Trophoblast cell (in vitro differentiated cells and primary cell): ENCODE data around the gene NLRX1.
A peak's percentile ranks its signal among the peaks of the same experiment; 100 is the strongest.

Source experiments
- DNase-seq, 2 donors: peaks; one replicate each; pipeline ENCODE4 v3.0.0-alpha.2; 2016
- H2AFZ ChIP-seq: 2 replicates; pipeline ENCODE4 v1.6.1; 2013; ENCODE audit warnings: low read length, moderate library complexity, mild to moderate bottlenecking; ENCODE audit not compliant: insufficient read depth, poor library complexity
- H2AK5ac ChIP-seq: 2 replicates; pipeline ENCODE4 v1.6.1; 2013; ENCODE audit warnings: mild to moderate bottlenecking, low read length
- H2BK120ac ChIP-seq: 2 replicates; pipeline ENCODE4 v1.6.1; 2013; ENCODE audit warnings: low read length, mild to moderate bottlenecking, moderate library complexity; ENCODE audit not compliant: insufficient read depth, poor library complexity
- H2BK12ac ChIP-seq: 2 replicates; pipeline ENCODE4 v1.6.1; 2013; ENCODE audit warnings: mild to moderate bottlenecking, low read length, moderate library complexity
- H2BK5ac ChIP-seq: 2 replicates; pipeline ENCODE4 v1.6.1; 2013; ENCODE audit warnings: low read length, low read depth, moderate library complexity, mild to moderate bottlenecking; ENCODE audit not compliant: poor library complexity
- H3K14ac ChIP-seq: 2 replicates; pipeline ENCODE4 v1.6.1; 2013; ENCODE audit warnings: mild to moderate bottlenecking, low read length
- H3K18ac ChIP-seq: 2 replicates; pipeline ENCODE4 v1.6.1; 2013; ENCODE audit warnings: mild to moderate bottlenecking, low read length
- H3K23ac ChIP-seq: 2 replicates; pipeline ENCODE4 v1.6.1; 2013; ENCODE audit warnings: low read length
- H3K27ac ChIP-seq: 2 replicates; pipeline ENCODE4 v1.5.1; 2013; ENCODE audit warnings: low read depth, mild to moderate bottlenecking, inconsistent platforms, low read length, moderate library complexity
- H3K27me3 ChIP-seq: 2 replicates; pipeline ENCODE4 v1.6.1; 2013; ENCODE audit warnings: inconsistent platforms, mild to moderate bottlenecking, low read length, moderate library complexity; ENCODE audit not compliant: insufficient read depth
- H3K36me3 ChIP-seq, 2 experiments: 1 replicate in 1 of 2; 2 replicates in 1 of 2; pipeline ENCODE4 v1.6.1; 2013; ENCODE audit warnings: low read length in 2 of 2, mild to moderate bottlenecking in 2 of 2, moderate library complexity in 1 of 2; ENCODE audit not compliant: insufficient read depth in 2 of 2, control insufficient read depth in 1 of 2
- H3K4ac ChIP-seq: 2 replicates; pipeline ENCODE4 v1.6.1; 2013; ENCODE audit warnings: low read depth, mild to moderate bottlenecking, low read length, moderate library complexity
- H3K4me1 ChIP-seq, 2 experiments: 1 replicate in 1 of 2; 2 replicates in 1 of 2; pipeline ENCODE4 v1.6.1; 2013; ENCODE audit warnings: low read length in 2 of 2, mild to moderate bottlenecking in 2 of 2, moderate library complexity in 1 of 2; ENCODE audit not compliant: insufficient read depth in 2 of 2, control insufficient read depth in 1 of 2
- H3K4me2 ChIP-seq: 2 replicates; pipeline ENCODE4 v1.6.1; 2013; ENCODE audit warnings: inconsistent platforms, mild to moderate bottlenecking, low read length, moderate library complexity
- H3K4me3 ChIP-seq: 2 replicates; pipeline ENCODE4 v1.5.1; 2013; ENCODE audit warnings: mild to moderate bottlenecking, low read depth, low read length, inconsistent platforms
- H3K79me1 ChIP-seq: one replicate; pipeline ENCODE4 v1.6.1; 2013; ENCODE audit warnings: low read length
- H3K79me2 ChIP-seq: 2 replicates; pipeline ENCODE4 v1.6.1; 2013; ENCODE audit warnings: low read length, mild to moderate bottlenecking; ENCODE audit not compliant: control insufficient read depth, insufficient read depth, poor library complexity
- H3K9ac ChIP-seq: 2 replicates; pipeline ENCODE4 v1.6.1; 2013; ENCODE audit warnings: mild to moderate bottlenecking, low read length
- H3K9me3 ChIP-seq: 2 replicates; pipeline ENCODE4 v1.6.1; 2013; ENCODE audit warnings: low read depth, mild to moderate bottlenecking, control low read depth, inconsistent platforms, low read length; ENCODE audit not compliant: insufficient read depth
- H4K12ac ChIP-seq: 2 replicates; pipeline ENCODE4 v1.6.1; 2013; ENCODE audit warnings: low read depth, mild to moderate bottlenecking, low read length, moderate library complexity
- H4K8ac ChIP-seq: 2 replicates; pipeline ENCODE4 v1.6.1; 2013; ENCODE audit warnings: low read depth, mild to moderate bottlenecking, low read length, moderate library complexity
- H4K91ac ChIP-seq: one replicate; pipeline ENCODE4 v1.6.1; 2013; ENCODE audit warnings: low read depth, mild to moderate bottlenecking, low read length, moderate library complexity
- WGBS: extraction: QIAGEN DNeasy Blood & Tissue Kit; methylation state at CpG from one replicate; pipeline ENCODE4 v1.1.7; 2013; ENCODE audit warnings: missing lambda C conversion rate; ENCODE audit not compliant: insufficient read length, insufficient coverage; ENCODE audit errors: extremely low coverage; 5-methylcytosine and 5-hydroxymethylcytosine counted together

The NLRX1 gene

DNA sequence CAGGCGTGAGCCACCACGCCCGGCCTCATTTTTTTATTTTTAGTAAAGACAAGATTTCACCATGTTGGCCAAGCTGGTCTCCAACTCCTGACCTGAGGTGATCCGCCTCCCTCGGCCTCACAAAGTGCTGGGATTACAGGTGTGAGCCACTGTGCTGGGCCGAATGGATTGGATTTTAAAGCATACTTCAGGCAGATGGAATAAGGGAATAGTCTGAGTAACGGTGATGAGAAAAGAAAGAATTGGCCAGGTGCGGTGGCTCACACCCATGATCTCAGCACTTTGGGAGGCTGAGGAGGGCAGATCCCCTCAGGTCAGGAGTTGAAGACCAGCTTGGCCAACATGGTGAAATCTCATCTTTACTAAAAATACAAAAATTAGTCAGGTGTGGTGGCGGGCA is 35.5 kb downstream of the NLRX1 start:
- peak; percentile 81 to 83 for DNase-seq
- Histone ChIP-seq H3K23ac (no peak overlapping the region), H4K8ac (no peak overlapping the region), H3K9ac (no peak overlapping the region), H3K14ac (no peak overlapping the region), H3K27me3 (no peaks in the 10 kb centered on the region), H3K4me3 (no peak overlapping the region), H3K27ac (no peak overlapping the region), H3K36me3 (no peaks in the 10 kb centered on the region), H2AFZ (no peak overlapping the region), H3K79me2 (peaks cover 12% of the 10 kb centered on the region), H2BK120ac (no peak overlapping the region), H3K9me3 (no peaks in the 10 kb centered on the region), H2BK5ac (no peak overlapping the region), H2BK12ac (no peak overlapping the region), H4K91ac (peak overlapping the region; percentile 11), H3K4me1 (peaks cover 0 to under 1% of the 10 kb centered on the region in 2 experiments), H3K18ac (no peak overlapping the region), H2AK5ac (no peak overlapping the region), H3K79me1 (peaks cover 8% of the 10 kb centered on the region), H3K4ac (no peak overlapping the region), H3K4me2 (no peak overlapping the region), H4K12ac (no peak overlapping the region)
- WGBS = no CpG with 5 or more reads among the region's 9 CpGs

DNA sequence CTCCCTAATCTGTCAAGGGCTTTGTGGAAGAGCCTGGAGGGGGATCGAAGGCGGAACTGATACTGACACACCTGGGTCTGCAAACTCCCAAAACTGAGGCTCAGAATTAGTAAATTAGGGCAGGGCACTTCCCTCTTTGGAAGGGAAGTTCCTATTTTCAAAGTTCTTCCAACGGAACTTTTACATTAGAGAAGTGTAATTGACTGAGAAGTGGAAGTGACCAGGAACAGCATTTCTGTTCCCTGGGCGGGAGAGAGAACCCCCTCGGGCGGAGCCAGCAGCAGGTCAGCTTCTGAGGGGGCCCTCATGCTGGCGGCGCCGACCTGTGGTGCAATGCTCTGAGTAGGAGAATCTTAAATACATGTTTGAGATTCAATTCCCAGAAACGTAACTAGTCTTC is 36.6 kb downstream of the NLRX1 start:
- Histone ChIP-seq H4K8ac (peak overlapping the region; percentile 85), H3K9me3 (no peaks in the 10 kb centered on the region), H3K4me2 (no peak overlapping the region), H3K36me3 (no peaks in the 10 kb centered on the region), H2AK5ac (no peak overlapping the region), H3K79me1 (peaks cover 8% of the 10 kb centered on the region), H3K27me3 (no peaks in the 10 kb centered on the region), H3K9ac (no peak overlapping the region), H3K14ac (no peak overlapping the region), H3K4me1 (no peaks in the 10 kb centered on the region), H4K91ac (no peak overlapping the region), H2BK12ac (no peak overlapping the region), H4K12ac (no peak overlapping the region), H3K79me2 (peaks cover 14% of the 10 kb centered on the region), H3K23ac (no peak overlapping the region), H2BK120ac (no peak overlapping the region), H2AFZ (no peak overlapping the region), H3K4me3 (no peak overlapping the region), H3K18ac (no peak overlapping the region), H2BK5ac (no peak overlapping the region), H3K27ac (no peak overlapping the region), H3K4ac (no peak overlapping the region)
- peak; percentile 94 for DNase-seq
- no CpG with 5 or more reads among the region's 10 CpGs for WGBS

DNA sequence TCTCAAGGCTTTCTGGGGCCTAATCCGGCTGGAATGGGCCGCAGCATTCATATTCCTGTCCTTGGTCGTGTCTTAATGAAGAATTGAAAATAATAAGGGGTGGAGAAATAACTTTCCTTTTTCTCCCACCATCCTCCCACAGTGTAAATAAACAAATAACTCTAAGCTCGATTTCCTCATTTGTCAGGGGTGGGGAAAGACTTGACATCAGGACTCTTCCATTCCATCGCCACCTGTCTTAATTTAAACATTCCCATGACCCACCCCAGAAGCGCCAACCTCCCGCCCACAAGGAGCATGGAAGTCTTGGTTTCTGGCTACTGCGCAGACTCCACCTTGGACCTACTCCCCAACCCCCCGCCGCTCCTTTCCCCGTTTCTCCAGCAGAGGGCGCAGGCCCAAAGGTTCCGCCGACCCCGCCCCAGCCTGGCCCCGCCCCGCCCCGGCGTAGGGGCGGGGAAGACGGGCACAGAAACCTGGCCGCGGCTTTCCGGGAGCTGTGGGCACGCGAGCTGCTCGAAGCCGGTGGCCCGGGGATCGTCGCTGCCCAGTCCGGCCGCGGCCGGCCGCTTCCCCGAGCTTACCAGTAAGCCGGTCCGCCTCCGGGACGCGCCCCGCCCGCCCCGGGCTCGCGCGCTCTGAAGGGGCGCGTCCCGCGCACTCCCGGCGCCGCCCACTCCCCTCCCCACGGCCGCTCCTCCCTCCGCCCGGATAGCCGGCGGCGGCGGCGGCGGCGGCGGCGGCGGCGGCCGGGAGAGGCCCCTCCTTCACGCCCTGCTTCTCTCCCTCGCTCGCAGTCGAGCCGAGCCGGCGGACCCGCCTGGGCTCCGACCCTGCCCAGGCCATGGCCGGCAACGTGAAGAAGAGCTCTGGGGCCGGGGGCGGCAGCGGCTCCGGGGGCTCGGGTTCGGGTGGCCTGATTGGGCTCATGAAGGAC is 37.3 kb downstream of the NLRX1 start, which contains the start of gene CBL:
Gene CBL (plus strand): TSS at position 766 of the 937 bp plus-strand sequence. CDS start 79 bp downstream, at position 845.
- Histone ChIP-seq H2BK5ac (peak within 1 kb of the TSS; percentile 99), H3K79me2 (peaks cover 14% of the 10 kb centered on the region), H3K9ac (peak within 1 kb of the TSS; percentile 93), H4K8ac (peak within 1 kb of the TSS; percentile 98), H3K14ac (peak within 1 kb of the TSS; percentile 85), H2BK120ac (peak within 1 kb of the TSS; percentile 99), H3K4me3 (peak within 1 kb of the TSS; percentile 93), H4K12ac (peak within 1 kb of the TSS; percentile 83), H3K27me3 (no peaks in the 10 kb centered on the region), H3K18ac (peak within 1 kb of the TSS; percentile 98), H3K9me3 (no peaks in the 10 kb centered on the region), H4K91ac (peak within 1 kb of the TSS; percentile 98), H2AFZ (peak within 1 kb of the TSS; percentile 100), H3K4me2 (peak within 1 kb of the TSS; percentile 93), H2BK12ac (peak within 1 kb of the TSS; percentile 69), H3K27ac (peak within 1 kb of the TSS; percentile 96), H3K4ac (peak within 1 kb of the TSS; percentile 93), H3K4me1 (no peaks in the 10 kb centered on the region), H3K79me1 (peaks cover 8% of the 10 kb centered on the region), H3K23ac (no peak within 1 kb of the TSS), H3K36me3 (no peaks in the 10 kb centered on the region), H2AK5ac (peak within 1 kb of the TSS; percentile 49)
- peak; percentile 87 to 96 for DNase-seq
- no CpG with 5 or more reads among the region's 88 CpGs for WGBS

DNA sequence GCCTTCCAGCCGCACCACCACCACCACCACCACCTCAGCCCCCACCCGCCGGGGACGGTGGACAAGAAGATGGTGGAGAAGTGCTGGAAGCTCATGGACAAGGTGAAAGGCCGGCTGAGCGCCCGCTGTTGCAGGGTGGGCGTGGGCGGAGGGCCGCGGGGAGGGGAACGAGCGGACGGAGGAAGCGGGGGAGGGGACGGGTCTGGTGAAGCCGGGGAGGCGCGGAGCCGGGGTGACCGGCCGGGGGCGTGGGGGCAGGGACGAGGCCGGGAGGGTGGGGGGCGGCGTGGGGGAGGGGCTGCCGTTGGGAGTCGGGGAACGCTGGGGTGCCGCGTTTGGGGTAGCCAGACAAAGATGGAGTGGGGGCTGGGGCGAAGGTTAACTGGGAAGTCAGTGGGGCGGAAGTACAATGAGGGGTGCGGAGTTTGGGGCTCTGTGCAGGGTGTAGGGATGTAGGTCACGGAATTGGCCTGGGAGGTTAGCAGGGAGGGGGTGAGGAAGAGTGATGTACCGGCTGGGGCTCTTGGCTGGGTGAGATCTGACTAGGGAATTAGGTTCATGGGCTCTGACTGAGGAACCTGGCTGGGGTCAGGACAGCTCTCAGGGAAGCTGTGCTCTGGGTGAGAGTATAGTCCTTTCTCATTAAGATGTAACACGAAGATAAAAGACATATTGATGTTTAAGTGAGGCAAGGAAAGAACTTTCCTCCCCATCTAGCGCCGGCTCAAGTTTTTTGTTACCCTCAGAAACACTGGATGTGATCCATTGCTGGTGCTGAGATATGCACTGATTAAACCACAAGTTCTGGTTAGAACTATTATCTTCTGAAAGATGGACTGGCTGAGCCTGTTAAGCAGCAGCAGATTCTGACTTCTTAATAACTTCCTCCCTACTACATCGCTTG is 38.2 kb downstream of the NLRX1 start:
- peak overlapping the region; percentile 49 for H2AK5ac ChIP-seq
- peak overlapping the region; percentile 69 for H2BK12ac ChIP-seq
- peak overlapping the region; percentile 93 for H3K4me2 ChIP-seq
- peak overlapping the region; percentile 79 for H3K18ac ChIP-seq
- H3K23ac ChIP-seq = no peak overlapping the region
- peak overlapping the region; percentile 80 for H3K9ac ChIP-seq
- H3K27ac ChIP-seq = peak overlapping the region; percentile 96
- no peaks in the 10 kb centered on the region for H3K9me3 ChIP-seq
- peak overlapping the region; percentile 93 for H3K4me3 ChIP-seq
- peak overlapping the region; percentile 85 for H3K14ac ChIP-seq
- H2AFZ ChIP-seq = peak overlapping the region; percentile 100
- H3K79me1 ChIP-seq = peaks cover 8% of the 10 kb centered on the region
- H3K4ac ChIP-seq = peak overlapping the region; percentile 93
- peak overlapping the region; percentile 98 for H4K91ac ChIP-seq
- peak; percentile 23 to 51 for DNase-seq
- peak overlapping the region; percentile 98 for H4K8ac ChIP-seq
- peaks cover 14% of the 10 kb centered on the region for H3K79me2 ChIP-seq
- H2BK120ac ChIP-seq = peak overlapping the region; percentile 99
- no peaks in the 10 kb centered on the region for H3K4me1 ChIP-seq
- no CpG with 5 or more reads among the region's 41 CpGs for WGBS
- no peaks in the 10 kb centered on the region for H3K36me3 ChIP-seq
- peak overlapping the region; percentile 79 for H4K12ac ChIP-seq
- H3K27me3 ChIP-seq = no peaks in the 10 kb centered on the region
- H2BK5ac ChIP-seq = peak overlapping the region; percentile 99
